ENCODE results near the gene SLC13A4. TPM values are rescaled to one million over a fixed set of nuclear protein-coding genes. Genes with fewer than 3 reads are reported as not detected.

The SLC13A4 gene
- polyA plus RNA-seq, 1 donor (not counting 4 experiments of a cell fraction or from before 2014, with no cell fraction given) = 0.12 TPM

- H3K36me3 ChIP-seq (ENCODE audit: control insufficient read depth in 2 of 2, extremely low read depth in 1 of 2, insufficient read depth in 2 of 2, low read length in 2 of 2) = peaks cover 0 to 3% of the 10 kb centered on the region in 2 experiments
- H3K4me1 ChIP-seq (ENCODE audit: control insufficient read depth, extremely low read depth, insufficient read depth, low read length) = peaks cover 5% of the 10 kb centered on the region
Observed at GRCh38 chr7:135692055-135692454, 35.9 kb downstream of the SLC13A4 start.

DNA sequence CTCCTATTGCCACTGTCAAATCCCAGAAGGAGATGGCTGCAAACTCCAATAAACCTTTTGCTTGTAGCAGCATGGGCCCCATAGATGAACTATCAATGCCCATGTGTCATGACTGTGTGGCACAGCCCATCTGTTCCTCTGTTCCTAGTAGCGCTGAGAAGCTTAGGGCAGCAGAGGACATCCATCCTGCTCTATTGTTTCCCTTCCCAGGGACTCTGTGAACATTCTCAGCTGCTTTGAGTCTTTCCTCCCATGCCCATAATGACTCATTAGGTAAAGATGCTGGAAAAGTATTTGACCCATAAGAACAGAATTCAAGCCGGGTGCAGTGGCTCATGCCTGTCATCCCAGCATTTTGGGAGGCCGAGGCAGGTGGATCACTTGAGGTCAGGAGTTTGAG, 37.4 kb downstream of the SLC13A4 start:
- FAIRE-seq (peak; percentile 20), DNase-seq (ENCODE audit: low read depth, low spot score) (no peak)
- Histone ChIP-seq H3K9ac (ENCODE audit: control insufficient read depth, extremely low read depth, insufficient read depth, low read length) (no peak overlapping the region), H3K4me3 (ENCODE audit: control insufficient read depth in 2 of 3, extremely low read depth in 1 of 3, insufficient read depth in 2 of 3, low read depth in 1 of 3, low read length in 3 of 3) (no peak overlapping the region), H3K9me3 (ENCODE audit: control insufficient read depth, low read depth, low read length) (no peaks in the 10 kb centered on the region), H3K36me3 (ENCODE audit: control insufficient read depth in 2 of 2, extremely low read depth in 1 of 2, insufficient read depth in 2 of 2, low read length in 2 of 2) (peaks cover 3% of the 10 kb centered on the region in 2 experiments), H3K4me2 (ENCODE audit: control insufficient read depth, extremely low read depth, insufficient read depth, low read depth, low read length) (no peak overlapping the region), H2AFZ (ENCODE audit: control insufficient read depth, low read length) (no peak overlapping the region), H3K4me1 (ENCODE audit: control insufficient read depth, extremely low read depth, insufficient read depth, low read length) (peaks cover 5% of the 10 kb centered on the region), H4K20me1 (ENCODE audit: control insufficient read depth, extremely low read depth, insufficient read depth, low read length) (no peaks in the 10 kb centered on the region), H3K27ac (ENCODE audit: control insufficient read depth, insufficient read depth, low read length) (no peak overlapping the region), H3K79me2 (ENCODE audit: control insufficient read depth, insufficient read depth, low read length) (no peaks in the 10 kb centered on the region), H3K27me3 (ENCODE audit: control insufficient read depth, extremely low read depth, insufficient read depth, low read length) (no peaks in the 10 kb centered on the region), H3K9me1 (ENCODE audit: control insufficient read depth, extremely low read depth, insufficient read depth, low read length) (no peaks in the 10 kb centered on the region)
- dilution Hi-C loops (cut with MboI; ENCODE audit: extremely low pct_ligation_motif_present, low sequenced_read_pairs) = no loop called here
- TF ChIP-seq CTCF (optimal IDR thresholded peaks at IDR 0.05 in 1 of 3, IDR thresholded peaks at IDR 0.05 in 1 of 3, conservative IDR thresholded peaks at IDR 0.05 in 1 of 3; ENCODE audit: extremely low read depth in 1 of 3, insufficient read depth in 2 of 3, low read length in 3 of 3) (no peak), EZH2 (IDR thresholded peaks at IDR 0.05; ENCODE audit: low read length) (no peak)

More at GRCh38 chr7:135692055-135692454, 35.9 kb downstream of the SLC13A4 start:
- H2AFZ ChIP-seq (ENCODE audit: control insufficient read depth, low read length) = no peak overlapping the region
- H3K27me3 ChIP-seq (ENCODE audit: control insufficient read depth, extremely low read depth, insufficient read depth, low read length) = no peaks in the 10 kb centered on the region
- H3K4me3 ChIP-seq (ENCODE audit: control insufficient read depth in 2 of 3, extremely low read depth in 1 of 3, insufficient read depth in 2 of 3, low read depth in 1 of 3, low read length in 3 of 3) = no peak overlapping the region
- dilution Hi-C loops (cut with MboI; ENCODE audit: extremely low pct_ligation_motif_present, low sequenced_read_pairs) = no loop called here
- H3K79me2 ChIP-seq (ENCODE audit: control insufficient read depth, insufficient read depth, low read length) = no peaks in the 10 kb centered on the region
- H3K9me1 ChIP-seq (ENCODE audit: control insufficient read depth, extremely low read depth, insufficient read depth, low read length) = no peaks in the 10 kb centered on the region
- no peak overlapping the region for H3K9ac ChIP-seq (ENCODE audit: control insufficient read depth, extremely low read depth, insufficient read depth, low read length)
- H3K4me2 ChIP-seq (ENCODE audit: control insufficient read depth, extremely low read depth, insufficient read depth, low read depth, low read length) = no peak overlapping the region
- no peaks in the 10 kb centered on the region for H3K9me3 ChIP-seq (ENCODE audit: control insufficient read depth, low read depth, low read length)
- FAIRE-seq (no peak), DNase-seq (ENCODE audit: low read depth, low spot score) (no peak)
- H3K27ac ChIP-seq (ENCODE audit: control insufficient read depth, insufficient read depth, low read length) = no peak overlapping the region
- TF ChIP-seq EZH2 (IDR thresholded peaks at IDR 0.05; ENCODE audit: low read length) (no peak), CTCF (optimal IDR thresholded peaks at IDR 0.05 in 1 of 3, IDR thresholded peaks at IDR 0.05 in 1 of 3, conservative IDR thresholded peaks at IDR 0.05 in 1 of 3; ENCODE audit: extremely low read depth in 1 of 3, insufficient read depth in 2 of 3, low read length in 3 of 3) (no peak)
- H4K20me1 ChIP-seq (ENCODE audit: control insufficient read depth, extremely low read depth, insufficient read depth, low read length) = no peaks in the 10 kb centered on the region

All from keratinocyte (primary cell).